Stimulated activated naive CD8-positive, alpha-beta T cell treated with anti-CD3 and anti-CD28 coated beads, Interleukin-15, Interleukin-2, amounts not matched to agents 100 U/mL and 50 U/mL, for 24 hours (primary cell): Measurements from ENCODE around the gene MGST1.
"Not testable (repeated sequence)": the region's sequence is repeated elsewhere in the genome, so short reads cannot be mapped to it uniquely, and the experiment has no call there.

Source experiments
- ATAC-seq: fragments of 150-1000 bp; cut with Tn5 transposase; one replicate; pipeline ENCODE4 v1.10.0; 2021
- DNase-seq: peaks from one replicate; pipeline ENCODE4 v3.0.0; 2021

Gene MGST1

DNA sequence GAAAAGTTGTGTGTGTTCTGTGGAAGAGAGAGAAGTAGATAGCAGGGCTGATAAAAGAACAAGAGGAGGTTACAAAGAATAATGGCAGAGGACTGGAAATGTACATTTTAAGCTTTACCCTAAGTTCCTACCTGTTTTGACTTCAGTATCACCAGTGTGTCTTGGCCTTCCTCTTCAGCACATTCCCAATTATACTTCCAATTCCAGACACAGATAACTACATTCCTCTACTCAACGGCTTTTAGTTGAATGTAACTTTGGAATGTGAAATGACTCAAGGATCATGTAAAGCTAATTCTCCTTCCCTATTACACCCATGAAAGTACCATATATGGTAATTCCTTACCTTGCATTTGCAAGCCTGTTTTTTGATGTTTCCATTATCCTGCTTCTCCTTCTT lies 5.0 kb downstream of the MGST1 start:
- no peak for ATAC-seq
- no peak for DNase-seq

DNA sequence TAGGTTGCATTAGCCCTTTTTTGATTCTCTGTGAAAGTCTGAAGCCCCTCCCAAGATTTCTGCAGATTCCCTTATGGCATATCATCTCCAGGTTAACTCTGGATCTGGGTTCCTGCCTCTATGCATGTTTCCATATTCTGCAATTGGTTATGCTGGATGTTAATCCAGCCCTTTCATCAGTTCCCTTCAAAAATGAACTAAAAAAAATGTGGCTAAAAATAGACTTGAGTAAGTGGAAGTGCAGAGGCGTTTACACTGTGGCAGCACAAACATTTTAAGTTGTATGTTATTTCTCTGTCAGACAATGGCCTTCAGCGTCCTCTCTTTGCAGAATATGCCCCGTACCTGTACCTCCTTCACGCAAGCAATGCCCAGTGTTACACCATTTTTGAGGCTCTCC lies 11.4 kb downstream of the MGST1 start:
- DNase-seq (no peak), ATAC-seq (no peak)

DNA sequence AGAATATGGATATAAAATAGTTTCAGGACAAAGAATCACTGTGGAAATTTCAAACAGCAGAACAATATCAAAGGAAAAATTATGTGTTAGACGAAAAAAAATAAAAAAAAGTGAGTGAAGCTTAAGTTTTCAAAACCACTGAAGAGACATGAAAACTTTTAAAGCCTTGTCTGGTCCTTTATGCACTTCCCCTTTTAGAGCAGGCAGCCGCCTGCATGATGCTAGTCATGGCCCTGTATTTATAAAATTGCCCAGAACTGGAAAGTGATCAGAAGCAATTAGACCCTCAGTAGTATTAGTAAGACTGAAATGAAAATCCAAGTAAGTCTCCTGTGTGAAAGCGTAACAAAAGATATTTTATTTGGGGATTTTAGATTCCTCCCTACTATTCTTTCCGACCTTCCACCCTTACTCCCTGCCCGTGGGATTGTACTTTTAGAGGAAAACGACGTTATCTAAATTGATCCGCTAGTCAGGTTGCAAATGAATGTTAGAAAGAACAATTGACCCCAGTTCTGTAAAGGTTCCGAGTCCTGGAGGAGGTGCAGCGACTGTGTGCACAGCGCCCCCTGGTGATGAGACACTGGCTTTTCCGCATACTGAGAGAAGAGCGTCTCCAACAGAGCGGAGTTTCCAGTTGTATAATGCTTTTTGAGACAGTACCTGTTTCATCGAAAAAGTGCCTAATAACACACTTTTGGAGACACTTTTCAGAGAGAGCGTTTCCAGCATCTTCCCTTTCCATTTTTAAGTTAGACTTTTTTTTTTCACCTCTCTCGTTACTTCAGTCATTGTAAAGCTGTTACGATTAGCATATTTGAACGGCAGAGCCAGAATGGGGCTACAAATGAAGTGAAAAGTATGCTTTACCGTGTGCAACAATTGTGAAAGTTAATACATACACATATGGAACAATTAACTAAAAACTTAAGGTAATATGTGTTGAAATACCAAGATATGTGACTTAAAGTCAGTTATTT lies 12.4 kb downstream of the MGST1 start:
- ATAC-seq (no peak), DNase-seq (peak; percentile 31)

DNA sequence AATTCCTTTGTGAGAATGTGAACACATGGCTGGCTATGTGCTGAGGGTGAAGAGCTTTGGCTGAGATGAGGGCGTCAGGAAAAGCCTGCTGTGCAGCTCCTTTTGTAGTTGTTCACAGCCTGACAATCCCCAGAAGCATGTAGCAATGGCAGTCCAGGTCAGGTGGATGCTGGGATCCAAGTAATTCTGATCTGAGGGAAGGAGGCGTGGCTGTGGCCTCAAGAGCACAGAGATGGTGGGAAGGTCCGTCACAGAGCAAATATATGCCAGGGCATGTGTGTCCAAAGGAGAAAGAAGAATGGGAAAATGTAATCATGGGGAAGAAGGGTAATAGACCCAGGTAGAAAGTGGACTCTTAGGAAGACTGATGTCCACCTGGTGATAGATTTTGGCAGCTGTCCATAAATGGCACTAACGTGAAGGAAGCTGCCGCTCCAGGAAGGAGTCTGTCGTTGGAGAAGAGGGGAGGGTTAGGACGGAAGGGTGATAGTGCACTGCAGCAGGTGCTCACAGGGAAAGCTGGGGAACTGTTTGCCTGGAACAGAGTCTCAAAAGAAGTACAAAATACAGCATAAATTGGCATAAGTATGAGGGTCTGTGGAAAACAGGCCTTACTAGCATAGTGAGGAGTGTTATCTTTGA lies 13.8 kb downstream of the MGST1 start:
- DNase-seq (no peak), ATAC-seq (no peak)

DNA sequence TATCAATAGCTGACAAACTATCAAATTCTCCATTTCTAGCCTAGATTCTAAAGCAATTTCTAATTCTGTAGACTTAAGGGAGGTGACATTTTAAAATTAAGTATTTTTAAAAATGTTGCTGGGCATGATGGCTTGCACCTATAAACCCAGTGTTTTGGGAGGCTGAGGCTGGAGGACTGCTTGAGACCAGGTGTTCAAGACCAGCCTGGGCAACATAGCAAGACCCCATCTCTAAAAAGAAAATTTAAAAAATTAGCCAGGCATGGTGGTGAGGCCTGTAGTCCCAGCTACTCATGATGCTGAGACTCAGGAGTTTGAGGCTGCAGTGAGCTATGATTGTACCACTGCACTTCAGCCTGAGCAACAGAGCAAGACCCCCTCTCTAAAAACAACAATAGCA lies 15.1 kb downstream of the MGST1 start:
- no peak for DNase-seq
- ATAC-seq = no peak

DNA sequence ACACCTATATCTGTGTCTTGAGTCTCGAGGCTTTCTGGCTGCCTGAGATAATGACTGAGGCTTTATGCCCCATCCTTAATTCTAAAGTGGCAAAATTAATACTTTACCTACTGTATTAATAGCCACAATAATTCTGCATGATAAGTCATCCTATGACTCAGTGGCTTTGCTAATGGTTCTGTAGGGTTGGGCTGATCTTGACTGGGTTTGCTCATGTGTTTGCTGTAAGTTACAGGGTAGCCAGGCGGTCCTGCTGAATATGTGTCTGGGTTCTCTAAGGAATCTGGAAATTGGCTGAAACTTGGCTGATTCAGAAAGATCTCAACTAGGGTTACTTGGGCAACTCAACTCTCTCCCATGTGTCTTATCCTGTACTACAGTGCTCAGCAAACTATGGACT lies 21.7 kb downstream of the MGST1 start:
- ATAC-seq (no peak), DNase-seq (no peak)

DNA sequence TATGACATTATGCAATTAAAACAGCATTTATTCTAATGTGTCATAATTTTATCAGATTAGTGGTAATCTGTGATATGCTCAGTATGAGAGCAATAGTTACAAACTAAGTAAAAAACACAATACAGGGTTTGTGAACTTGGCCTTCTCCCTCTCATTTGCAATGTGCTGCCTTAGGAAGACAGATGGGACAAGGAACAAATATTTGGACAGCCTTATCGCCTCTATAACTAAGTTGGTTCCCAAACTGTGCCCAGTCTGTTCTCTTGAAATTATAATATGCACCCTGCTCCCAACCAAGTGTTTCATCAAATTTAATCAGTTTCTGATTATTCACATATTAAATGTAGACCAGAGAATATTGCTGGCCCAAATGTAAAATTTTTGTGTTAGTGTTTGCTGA lies 22.7 kb downstream of the MGST1 start:
- DNase-seq (no peak), ATAC-seq (no peak)

DNA sequence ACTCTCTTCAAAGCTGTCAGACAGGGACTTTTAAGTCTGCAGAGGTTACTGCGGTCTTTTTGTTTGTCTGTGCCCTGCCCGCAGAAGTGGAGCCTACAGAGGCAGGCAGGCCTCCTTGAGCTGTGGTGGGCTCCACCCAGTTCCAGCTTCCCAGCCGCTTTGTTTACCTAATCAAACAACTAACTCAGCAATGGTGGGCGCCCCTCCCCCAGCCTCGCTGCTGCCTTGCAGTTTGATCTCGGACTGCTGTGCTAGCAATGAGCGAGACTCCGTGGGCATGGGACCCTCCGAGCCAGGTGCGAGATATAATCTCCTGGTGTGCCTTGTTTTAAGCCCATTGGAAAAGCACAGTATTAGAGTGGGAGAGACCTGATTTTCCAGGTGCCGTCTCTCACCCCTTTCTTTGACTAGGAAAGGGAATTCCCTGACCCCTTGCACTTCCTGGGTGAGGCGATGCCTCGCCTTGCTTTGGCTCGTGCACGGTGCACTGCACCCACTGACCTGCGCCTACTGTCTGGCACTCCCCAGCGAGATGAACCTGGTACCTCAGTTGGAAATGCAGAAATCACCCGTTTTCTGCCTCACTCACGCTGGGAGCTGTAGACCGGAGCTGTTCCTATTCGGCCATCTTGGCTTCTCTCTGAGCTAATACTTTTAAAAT lies 35.3 kb downstream of the MGST1 start:
- not testable (repeated sequence) for ATAC-seq, DNase-seq

DNA sequence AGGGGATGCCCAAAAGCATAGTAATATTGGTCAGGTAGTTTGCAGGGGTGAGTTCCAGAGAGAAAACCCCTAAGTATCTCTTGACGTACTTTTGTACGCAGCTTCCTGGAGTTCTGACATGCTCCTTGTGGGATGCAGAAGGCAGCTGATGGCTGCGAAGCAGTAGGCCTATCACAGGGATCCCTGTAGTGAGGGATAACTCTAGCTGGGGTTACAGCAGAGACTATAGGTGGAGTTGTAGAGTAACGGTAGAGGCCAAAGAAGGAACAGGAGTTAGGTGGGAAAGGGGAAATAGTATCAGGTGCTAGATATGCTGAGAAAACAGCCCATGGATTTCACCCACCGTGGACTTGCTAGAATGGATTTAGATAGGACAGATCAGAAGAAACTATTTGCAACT lies 37.3 kb downstream of the MGST1 start:
- ATAC-seq (no peak), DNase-seq (no peak)

DNA sequence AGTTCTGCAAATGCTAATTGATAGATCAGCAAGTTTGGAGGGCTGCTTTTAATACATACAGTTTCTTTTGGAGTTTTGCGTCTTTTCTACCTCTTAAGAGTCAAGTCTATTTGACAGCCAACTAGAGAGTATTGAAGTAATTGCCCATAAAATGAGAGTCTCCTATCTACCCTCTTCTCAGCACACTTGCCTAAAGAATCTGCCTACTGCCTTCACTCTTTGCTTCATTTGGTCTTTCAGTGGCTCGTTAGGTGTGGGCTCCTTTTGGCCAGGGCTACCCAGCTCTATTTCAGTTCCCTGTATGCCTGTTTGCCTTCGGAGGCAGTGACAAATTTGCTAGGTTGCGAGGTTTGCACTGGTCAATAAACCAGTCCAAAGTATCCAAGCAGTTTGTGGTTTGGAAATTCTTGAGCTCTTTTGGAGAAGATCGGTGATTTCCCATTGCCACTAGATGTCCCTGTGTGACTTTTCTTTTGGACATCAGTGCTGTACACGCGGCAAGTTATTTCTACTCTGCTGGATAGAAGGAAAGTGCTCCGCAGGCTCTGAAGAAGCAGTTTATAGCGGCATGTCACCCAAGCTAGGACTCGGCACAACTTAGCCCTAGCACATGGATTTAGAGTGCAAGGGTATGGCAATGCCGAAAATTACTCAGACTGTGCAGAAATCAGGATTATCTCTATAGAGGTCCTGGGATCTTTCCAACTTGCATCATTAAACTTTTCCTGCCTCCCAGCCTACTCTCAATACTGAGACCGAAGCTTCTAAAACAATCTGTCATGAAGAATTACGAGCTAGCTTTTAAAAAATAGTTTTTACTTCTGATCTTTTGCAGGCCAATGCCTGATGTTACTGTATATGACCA lies 38.6 kb downstream of the MGST1 start:
- no peak for DNase-seq
- no peak for ATAC-seq

DNA sequence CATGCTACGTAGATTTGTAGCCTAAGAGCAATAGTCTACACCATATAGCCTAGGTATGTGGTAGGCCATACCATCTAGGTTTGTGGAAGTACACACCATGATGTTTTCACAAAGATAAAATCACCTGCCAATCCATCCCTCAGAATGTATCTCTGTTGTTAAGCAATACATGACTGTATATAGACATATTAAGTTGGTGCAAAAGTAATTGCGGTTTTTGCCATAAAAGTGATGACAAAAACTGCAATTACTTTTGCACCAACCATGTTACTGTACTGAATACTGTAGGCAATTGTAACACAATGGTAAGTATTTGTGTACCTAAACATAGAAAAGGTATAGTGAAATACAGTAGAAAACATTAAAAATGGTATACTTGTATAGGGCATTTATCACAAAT lies 40.5 kb downstream of the MGST1 start:
- no peak for DNase-seq
- no peak for ATAC-seq

DNA sequence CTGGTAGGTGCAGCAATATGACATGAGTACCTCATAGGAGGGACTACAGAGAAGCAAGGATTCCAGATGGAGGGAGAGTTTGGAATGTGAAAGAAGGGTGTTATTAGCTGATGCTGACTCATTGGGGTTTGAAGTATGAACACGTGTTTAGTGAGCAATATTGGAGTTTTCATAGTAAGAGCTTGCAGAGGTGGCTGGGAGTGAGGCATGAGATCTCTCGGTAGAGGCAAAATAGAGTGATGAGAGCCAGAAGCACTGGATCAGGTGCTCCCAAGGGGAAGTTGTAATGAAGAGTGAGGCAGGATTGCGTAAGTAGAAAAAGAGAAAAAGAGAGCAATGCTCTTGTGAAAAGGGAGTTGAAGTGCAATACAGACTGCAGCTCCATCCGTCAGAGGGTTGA lies 42.1 kb downstream of the MGST1 start:
- ATAC-seq (no peak), DNase-seq (no peak)

DNA sequence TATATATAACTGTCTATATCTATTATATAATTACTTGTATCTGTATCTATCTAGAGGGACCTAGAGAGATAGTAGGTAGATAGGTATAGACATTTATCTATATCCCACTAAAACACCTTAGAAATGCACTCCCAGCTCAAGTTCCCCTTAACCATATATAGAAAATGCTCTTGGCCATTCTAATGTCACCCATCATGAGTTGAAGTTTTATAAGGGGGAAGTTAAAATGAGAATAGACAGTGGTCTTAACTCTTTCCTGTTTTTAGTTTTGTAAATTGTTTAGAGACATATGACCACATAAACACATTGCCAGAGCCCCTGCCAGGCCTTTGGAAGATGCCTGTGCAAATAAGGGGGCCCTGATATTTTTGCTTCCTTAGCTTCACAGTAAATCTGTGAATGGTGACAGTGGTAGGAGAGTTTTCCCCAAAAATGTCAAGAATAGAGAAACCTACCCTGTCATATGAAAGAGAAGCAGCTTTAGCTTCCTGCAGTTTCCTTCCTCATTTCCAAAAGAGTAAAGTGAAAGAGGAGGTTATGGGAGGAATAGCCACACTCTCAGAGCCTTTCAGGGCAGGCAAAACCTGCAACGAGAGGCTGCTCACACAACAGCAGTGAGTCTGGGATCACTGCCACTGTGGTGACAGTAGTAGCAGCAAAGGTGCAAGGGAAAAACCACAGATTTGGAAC lies 45.5 kb downstream of the MGST1 start:
- ATAC-seq (no peak), DNase-seq (no peak)

DNA sequence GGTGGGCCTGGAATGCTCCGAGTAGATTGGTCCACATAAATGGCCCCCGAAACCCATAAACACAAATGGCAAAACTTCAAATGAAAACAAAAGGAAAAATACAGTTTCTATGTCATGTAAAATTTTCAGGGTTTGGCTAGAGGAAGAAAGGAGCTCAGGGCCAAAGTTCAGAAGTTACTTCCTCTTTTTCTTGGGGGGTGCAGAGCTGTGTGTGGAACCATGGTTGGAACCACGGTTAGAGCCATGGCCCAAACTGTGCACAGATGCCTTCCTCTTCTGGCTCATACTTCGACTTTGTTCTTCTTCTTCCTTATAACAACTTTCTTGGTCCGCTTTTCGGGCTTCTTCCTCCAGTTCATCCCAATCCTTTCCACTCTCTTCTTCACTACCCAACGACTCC lies 51.7 kb downstream of the MGST1 start:
- ATAC-seq (no peak), DNase-seq (no peak)

DNA sequence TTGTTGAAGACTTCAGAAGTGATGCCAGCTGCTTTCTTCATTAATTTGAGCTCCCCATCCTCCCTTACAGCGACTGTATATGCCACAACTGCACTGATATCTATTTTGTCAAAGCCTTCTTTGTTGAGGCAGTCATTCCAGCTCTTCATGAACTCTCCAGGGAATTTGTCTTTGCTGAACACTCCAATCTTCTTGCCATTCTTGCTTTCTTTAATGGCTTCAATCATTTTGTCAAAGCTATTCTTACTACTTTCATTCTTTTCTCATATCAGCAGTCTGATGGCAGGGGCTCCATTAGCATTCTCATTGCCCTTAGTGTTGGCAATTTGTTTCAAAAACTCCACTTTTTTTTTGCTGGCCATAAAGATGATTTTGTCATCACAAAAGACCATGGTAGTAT lies 54.4 kb downstream of the MGST1 start:
- not testable (repeated sequence) for ATAC-seq, DNase-seq

DNA sequence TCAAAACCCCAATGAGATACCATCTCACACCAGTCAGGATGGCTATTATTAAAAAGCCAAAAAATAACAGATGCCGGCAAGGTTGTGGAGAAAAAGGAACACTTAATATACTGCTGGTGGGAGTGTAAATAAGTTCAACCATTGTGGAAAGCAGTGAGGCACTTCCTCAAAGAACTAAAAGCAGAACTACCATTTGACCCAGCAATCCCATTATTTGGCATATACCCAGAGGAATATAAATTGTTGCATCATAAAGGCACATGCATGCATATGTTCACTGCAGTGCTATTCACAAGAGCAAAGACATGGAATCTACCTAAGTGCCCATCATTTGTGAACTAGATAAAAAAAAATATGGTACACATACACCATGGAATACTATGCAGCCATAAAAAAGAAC lies 59.9 kb downstream of the MGST1 start:
- ATAC-seq (no peak), DNase-seq (no peak)
